Natural killer cell (primary cell): Measurements from ENCODE around the gene MDH1B. TPM values are rescaled to one million over a fixed set of nuclear protein-coding genes. Genes with fewer than 3 reads are reported as not detected.

ENCODE experiments used
- ATAC-seq, 3 donors: fragments of 150-1000 bp in 2 of 3; fragments of 200-7000 bp in 1 of 3; cut with Tn5 transposase; 1 replicate in 1 of 3; 2 replicates in 2 of 3; pipeline ENCODE4 v1.10.0; 2021; ENCODE audit warnings: mild to moderate bottlenecking in 2 of 3, moderate library complexity in 2 of 3
- DNase-seq, 2 donors: peaks; one replicate each; pipeline versions ENCODE4 v3.0.0 to v3.0.0-alpha.2; 2013 to 2021; ENCODE audit warnings: mixed read lengths in 1 of 2
- H3K27ac ChIP-seq: one replicate; pipeline ENCODE4 v1.5.1; 2013; ENCODE audit warnings: mild to moderate bottlenecking, low read length
- H3K27me3 ChIP-seq: one replicate; pipeline ENCODE4 v1.6.1; 2013; ENCODE audit warnings: low read length; ENCODE audit not compliant: control insufficient read depth, insufficient read depth
- H3K36me3 ChIP-seq: one replicate; pipeline ENCODE4 v1.6.1; 2013; ENCODE audit warnings: low read length; ENCODE audit not compliant: control insufficient read depth, insufficient read depth
- H3K4me1 ChIP-seq: one replicate; pipeline ENCODE4 v1.6.1; 2013; ENCODE audit warnings: low read length; ENCODE audit not compliant: control insufficient read depth, insufficient read depth
- H3K4me3 ChIP-seq: one replicate; pipeline ENCODE4 v1.5.1; 2013; ENCODE audit warnings: low read length
- H3K9me3 ChIP-seq: one replicate; pipeline ENCODE4 v1.6.1; 2013; ENCODE audit warnings: low read length; ENCODE audit not compliant: control insufficient read depth, insufficient read depth
- H3K27ac Mint-ChIP-seq, 2 donors: one replicate each; pipeline ENCODE4 v1.8.0; 2022; ENCODE audit warnings: mild to moderate bottlenecking in 2 of 2, mixed read lengths in 2 of 2, moderate library complexity in 1 of 2
- H3K27me3 Mint-ChIP-seq, 2 donors: one replicate each; pipeline ENCODE4 v1.8.0; 2022; ENCODE audit warnings: low read depth in 2 of 2, mixed read lengths in 2 of 2
- H3K36me3 Mint-ChIP-seq: one replicate; pipeline ENCODE4 v1.8.0; 2022; ENCODE audit warnings: mixed read lengths
- H3K4me1 Mint-ChIP-seq, 2 donors: one replicate each; pipeline ENCODE4 v1.8.0; 2022; ENCODE audit warnings: mixed read lengths in 2 of 2
- H3K4me3 Mint-ChIP-seq: one replicate; pipeline ENCODE4 v1.8.0; 2022; ENCODE audit warnings: mild to moderate bottlenecking, moderate library complexity, mixed read lengths
- H3K9me3 Mint-ChIP-seq, 2 donors: one replicate each; pipeline ENCODE4 v1.8.0; 2022; ENCODE audit warnings: mixed read lengths in 2 of 2
- WGBS: methylation state at CpG from one replicate; pipeline ENCODE4 v1.1.7; 2013; ENCODE audit warnings: missing lambda C conversion rate; ENCODE audit not compliant: insufficient coverage; 5-methylcytosine and 5-hydroxymethylcytosine counted together
- intact Hi-C: fragments of 100-400 bp; cut with micrococcal nuclease; formaldehyde crosslinking; loops from one replicate; pipeline ENCODE4 v1.14.2; 2022
- total RNA-seq, 4 donors: library from RNA; stranded (reverse); fragments of 120-200 nt in 1 of 4; gene quantifications; one replicate each; pipeline versions ENCODE4 v1.2.3 to v1.2.4, GENCODE V29; 2013 to 2022
- TF ChIP-seq, protein P1 (sequence below): fragments of 200-600 bp; IDR thresholded peaks from one replicate; pipeline ENCODE4 v1.8.0; 2022; ENCODE audit warnings: antibody characterized with exemption

Gene MDH1B
- total RNA-seq, 3 donors from 2014 or later (not counting 1 experiment from before 2014, with no cell fraction given) = not detected

DNA sequence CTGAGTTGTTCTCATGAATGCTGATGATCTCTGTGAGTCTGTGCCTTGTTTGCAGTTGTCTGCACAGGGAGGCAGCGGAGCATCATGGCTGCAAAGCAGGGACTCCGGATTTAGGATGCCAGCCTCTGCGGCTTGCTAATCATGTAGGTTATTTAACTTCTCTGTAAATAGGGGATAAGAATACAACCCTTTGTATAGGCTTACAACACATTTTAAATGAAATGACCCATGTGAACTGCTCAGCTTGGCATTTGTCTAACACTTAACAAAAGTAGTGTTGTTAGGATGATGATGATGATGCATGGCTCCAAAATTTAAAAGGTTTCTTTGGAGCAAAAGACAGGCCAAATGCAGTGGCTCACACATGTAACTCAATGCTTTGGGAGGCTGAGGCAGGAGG lies 66.3 kb downstream of the MDH1B start:
- intact Hi-C loops = no loop called here
- Histone ChIP-seq H3K36me3 (no peaks in the 10 kb centered on the region), H3K9me3 (no peaks in the 10 kb centered on the region), H3K4me1 (no peaks in the 10 kb centered on the region), H3K27ac (no peak overlapping the region), H3K4me3 (no peak overlapping the region), H3K27me3 (peaks cover 3% of the 10 kb centered on the region)
- TF ChIP-seq, protein P1, sequence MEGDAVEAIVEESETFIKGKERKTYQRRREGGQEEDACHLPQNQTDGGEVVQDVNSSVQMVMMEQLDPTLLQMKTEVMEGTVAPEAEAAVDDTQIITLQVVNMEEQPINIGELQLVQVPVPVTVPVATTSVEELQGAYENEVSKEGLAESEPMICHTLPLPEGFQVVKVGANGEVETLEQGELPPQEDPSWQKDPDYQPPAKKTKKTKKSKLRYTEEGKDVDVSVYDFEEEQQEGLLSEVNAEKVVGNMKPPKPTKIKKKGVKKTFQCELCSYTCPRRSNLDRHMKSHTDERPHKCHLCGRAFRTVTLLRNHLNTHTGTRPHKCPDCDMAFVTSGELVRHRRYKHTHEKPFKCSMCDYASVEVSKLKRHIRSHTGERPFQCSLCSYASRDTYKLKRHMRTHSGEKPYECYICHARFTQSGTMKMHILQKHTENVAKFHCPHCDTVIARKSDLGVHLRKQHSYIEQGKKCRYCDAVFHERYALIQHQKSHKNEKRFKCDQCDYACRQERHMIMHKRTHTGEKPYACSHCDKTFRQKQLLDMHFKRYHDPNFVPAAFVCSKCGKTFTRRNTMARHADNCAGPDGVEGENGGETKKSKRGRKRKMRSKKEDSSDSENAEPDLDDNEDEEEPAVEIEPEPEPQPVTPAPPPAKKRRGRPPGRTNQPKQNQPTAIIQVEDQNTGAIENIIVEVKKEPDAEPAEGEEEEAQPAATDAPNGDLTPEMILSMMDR = no peak
- Mint-ChIP-seq H3K9me3 (no peaks in the 10 kb centered on the region), H3K36me3 (no peaks in the 10 kb centered on the region), H3K4me1 (no peaks in the 10 kb centered on the region), H3K27me3 (peaks cover 14 to 21% of the 10 kb centered on the region in 2 donors), H3K4me3 (no peak overlapping the region), H3K27ac (no peak overlapping the region)
- no peak for DNase-seq
- WGBS = 94% methylated on average over 3 of the region's 3 CpGs
- no peak for ATAC-seq

DNA sequence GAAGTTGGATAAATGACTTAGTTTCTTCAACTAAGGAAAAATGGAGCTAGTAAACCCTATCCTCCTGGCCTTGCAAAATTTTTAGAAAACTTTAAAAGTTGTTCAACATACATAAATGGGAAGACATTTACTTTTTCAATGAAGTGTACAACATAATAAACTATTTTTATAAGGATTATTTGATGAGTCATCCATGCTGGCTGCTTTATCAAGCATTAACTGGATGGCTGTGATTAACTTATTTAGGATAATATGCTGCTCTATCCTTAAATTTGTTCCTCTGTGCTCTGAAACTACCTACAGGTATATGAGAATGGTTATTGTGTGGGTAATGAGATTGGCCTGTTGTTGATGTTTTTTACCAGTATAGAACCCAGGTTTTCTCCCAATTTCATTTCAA lies 68.2 kb downstream of the MDH1B start:
- no peak for ATAC-seq
- H3K27me3 Mint-ChIP-seq = peaks cover 11 to 13% of the 10 kb centered on the region in 2 donors

GRCh38 chr2:206693399-206694137 lies 71.6 kb downstream of the MDH1B start:
- Mint-ChIP-seq H3K36me3 (no peaks in the 10 kb centered on the region), H3K4me3 (no peak overlapping the region), H3K9me3 (no peaks in the 10 kb centered on the region), H3K27ac (no peak overlapping the region), H3K4me1 (no peaks in the 10 kb centered on the region), H3K27me3 (peaks cover 3 to 7% of the 10 kb centered on the region in 2 donors)
- ATAC-seq = peak in 2 of 3 donors; percentile 52 to 63
- no peaks in the 10 kb centered on the region for H3K9me3 ChIP-seq
- H3K27me3 ChIP-seq = no peaks in the 10 kb centered on the region
- DNase-seq = peak in 1 of 2 donors; percentile 77
- no peaks in the 10 kb centered on the region for H3K36me3 ChIP-seq
- intact Hi-C loops = loop anchor here (1.0 to 5.0 kb wide), 3 partner anchors 88 to 1379 kb away; no protein-coding TSS in a partner anchor
- no peaks in the 10 kb centered on the region for H3K4me1 ChIP-seq
- TF ChIP-seq, protein P1 = peak; percentile 62
- no peak overlapping the region for H3K27ac ChIP-seq
- 55% methylated on average over 4 of the region's 5 CpGs for WGBS
- H3K4me3 ChIP-seq = no peak overlapping the region

More for the DNA sequence above, 68.2 kb downstream of the MDH1B start:
- Mint-ChIP-seq H3K27ac (no peak overlapping the region), H3K36me3 (no peaks in the 10 kb centered on the region), H3K4me1 (no peaks in the 10 kb centered on the region), H3K4me3 (no peak overlapping the region), H3K9me3 (no peaks in the 10 kb centered on the region)
- H3K36me3 ChIP-seq = no peaks in the 10 kb centered on the region
- TF ChIP-seq, protein P1 = no peak
- H3K27ac ChIP-seq = no peak overlapping the region
- H3K4me1 ChIP-seq = no peaks in the 10 kb centered on the region
- intact Hi-C loops = no loop called here
- DNase-seq = no peak
- H3K4me3 ChIP-seq = no peak overlapping the region
- H3K9me3 ChIP-seq = no peaks in the 10 kb centered on the region
- peaks cover 3% of the 10 kb centered on the region for H3K27me3 ChIP-seq

- TF ChIP-seq, protein P1 = no peak
- no peak overlapping the region for H3K4me3 Mint-ChIP-seq
- no peak overlapping the region for H3K27ac ChIP-seq
- no peak overlapping the region for H3K4me3 ChIP-seq
- ATAC-seq (no peak), DNase-seq (no peak)
- no peaks in the 10 kb centered on the region for H3K27me3 ChIP-seq
- no peaks in the 10 kb centered on the region for H3K36me3 ChIP-seq
- H3K27me3 Mint-ChIP-seq = peaks cover 0 to 7% of the 10 kb centered on the region in 2 donors
- no peaks in the 10 kb centered on the region for H3K36me3 Mint-ChIP-seq
- 89% methylated on average over 7 of the region's 7 CpGs for WGBS
- H3K4me1 ChIP-seq = no peaks in the 10 kb centered on the region
- H3K9me3 ChIP-seq = no peaks in the 10 kb centered on the region
- intact Hi-C loops = loop anchor here (1.0 to 5.0 kb wide), 3 partner anchors 88 to 1379 kb away; no protein-coding TSS in a partner anchor
- no peaks in the 10 kb centered on the region for H3K9me3 Mint-ChIP-seq
- H3K4me1 Mint-ChIP-seq = no peaks in the 10 kb centered on the region
- H3K27ac Mint-ChIP-seq = no peak overlapping the region
Measured at GRCh38 chr2:206692971-206693370, 72.2 kb downstream of the MDH1B start.
